Fibroblast of lung (primary cell): ENCODE data around the gene XRN2. TPM values are rescaled to one million over a fixed set of nuclear protein-coding genes. Genes with fewer than 3 reads are reported as not detected.

ENCODE experiments used
- DNase-seq, 2 donors: peaks; one replicate each; pipeline versions ENCODE4 v3.0.0 to v3.0.0-alpha.2; 2010; ENCODE audit warnings: low read depth in 2 of 2
- H2AFZ ChIP-seq: 2 replicates; pipeline ENCODE4 v1.5.1; 2012; ENCODE audit warnings: low read length, control low read depth, inconsistent platforms
- H3K27ac ChIP-seq: 2 replicates; pipeline ENCODE4 v1.5.1; 2011; ENCODE audit warnings: low read length, control low read depth; ENCODE audit not compliant: insufficient read depth
- H3K27me3 ChIP-seq: 2 replicates; pipeline ENCODE4 v1.5.1; 2011; ENCODE audit warnings: mild to moderate bottlenecking, low read length; ENCODE audit not compliant: control insufficient read depth, insufficient read depth
- H3K36me3 ChIP-seq: 2 replicates; pipeline ENCODE4 v1.5.1; 2011; ENCODE audit warnings: low read length; ENCODE audit not compliant: control insufficient read depth, insufficient read depth
- H3K4me1 ChIP-seq: 2 replicates; pipeline ENCODE4 v1.5.1; 2011; ENCODE audit warnings: low read length; ENCODE audit not compliant: control insufficient read depth, insufficient read depth; ENCODE audit errors: extremely low read depth
- H3K4me2 ChIP-seq: 2 replicates; pipeline ENCODE4 v1.5.1; 2011; ENCODE audit warnings: low read length, control low read depth; ENCODE audit not compliant: insufficient read depth; ENCODE audit errors: extremely low read depth
- H3K4me3 ChIP-seq, 4 experiments: fragments of 200-600 bp in 1 of 4; sonication (generic) in 1 of 4; replicated peaks in 1 of 4; 2 replicates each; pipeline ENCODE4 v1.5.1; 2011 to 2016; ENCODE audit warnings: low read length in 4 of 4, low read depth in 3 of 4, mild to moderate bottlenecking in 3 of 4, control low read depth in 2 of 4, inconsistent platforms in 1 of 4, mixed read lengths in 1 of 4; ENCODE audit not compliant: insufficient read depth in 1 of 4; ENCODE audit errors: control extremely low read depth in 1 of 4
- H3K79me2 ChIP-seq: 2 replicates; pipeline ENCODE4 v1.5.1; 2012; ENCODE audit warnings: mild to moderate bottlenecking, low read length, inconsistent platforms; ENCODE audit not compliant: control insufficient read depth, insufficient read depth
- H3K9ac ChIP-seq: 2 replicates; pipeline ENCODE4 v1.5.1; 2011; ENCODE audit warnings: mild to moderate bottlenecking, low read length, control low read depth; ENCODE audit not compliant: insufficient read depth
- H3K9me3 ChIP-seq: 2 replicates; pipeline ENCODE4 v1.5.1; 2012; ENCODE audit warnings: low read depth, low read length; ENCODE audit not compliant: control insufficient read depth, insufficient read depth
- H4K20me1 ChIP-seq: 2 replicates; pipeline ENCODE4 v1.5.1; 2011; ENCODE audit warnings: low read length; ENCODE audit not compliant: control insufficient read depth, insufficient read depth; ENCODE audit errors: extremely low read depth
- CTCF ChIP-seq, 2 donors: IDR thresholded peaks in 1 of 2; conservative IDR thresholded peaks in 1 of 2; 1 replicate in 1 of 2; 2 replicates in 1 of 2; pipeline ENCODE4 v1.5.1; 2011 to 2012; ENCODE audit warnings: low read length in 2 of 2, control low read depth in 1 of 2, inconsistent platforms in 1 of 2, low read depth in 1 of 2, mild to moderate bottlenecking in 1 of 2
- EZH2 ChIP-seq: IDR thresholded peaks from 2 replicates; pipeline ENCODE4 v1.5.1; 2012; ENCODE audit warnings: low read length, control low read depth, mild to moderate bottlenecking; ENCODE audit errors: missing control alignments
- polyA plus RNA-seq, 2 donors: library from polyadenylated mRNA; depleted of rRNA in 1 of 2; stranded (reverse) in 1 of 2; unstranded in 1 of 2; fragments of >200 nt; gene quantifications; 2 replicates each; pipeline ENCODE4 v1.2.1, GENCODE V29; 2011 to 2012; ENCODE audit warnings: missing spikeins in 1 of 2
- total RNA-seq: library from RNA; depleted of rRNA; stranded (reverse); fragments of >200 nt; gene quantifications from 2 replicates; pipeline ENCODE4 v1.2.1, GENCODE V29; 2014

Gene XRN2
- total and polyA plus RNA-seq, 2 donors (not counting 1 experiment from before 2014, with no cell fraction given): 99.3 to 99.6 TPM

GRCh38 chr20:21259346-21259745 lies 43.8 kb upstream of the XRN2 start:
- Histone ChIP-seq H3K9ac (no peak overlapping the region), H3K27me3 (no peaks in the 10 kb centered on the region), H3K9me3 (no peaks in the 10 kb centered on the region), H3K4me1 (no peaks in the 10 kb centered on the region), H3K27ac (no peak overlapping the region), H3K4me3 (no peak overlapping the region), H3K36me3 (no peaks in the 10 kb centered on the region), H3K79me2 (no peaks in the 10 kb centered on the region), H3K4me2 (no peak overlapping the region), H2AFZ (no peak overlapping the region), H4K20me1 (no peaks in the 10 kb centered on the region)
- DNase-seq: no peak
- no peak for TF ChIP-seq EZH2
- TF ChIP-seq CTCF (conservative IDR thresholded peaks at IDR 0.05 in 1 of 2, IDR thresholded peaks at IDR 0.05 in 1 of 2; ENCODE audit: low read depth in 1 of 2, low read length in 2 of 2): no peak

- Histone ChIP-seq H3K9me3 (no peaks in the 10 kb centered on the region), H3K27me3 (no peaks in the 10 kb centered on the region), H2AFZ (no peak overlapping the region), H3K36me3 (no peaks in the 10 kb centered on the region), H3K4me2 (no peak overlapping the region), H3K9ac (no peak overlapping the region), H3K79me2 (no peaks in the 10 kb centered on the region), H3K4me1 (no peaks in the 10 kb centered on the region), H3K4me3 (no peak overlapping the region), H4K20me1 (no peaks in the 10 kb centered on the region), H3K27ac (no peak overlapping the region)
- TF ChIP-seq CTCF (conservative IDR thresholded peaks at IDR 0.05 in 1 of 2, IDR thresholded peaks at IDR 0.05 in 1 of 2; ENCODE audit: low read depth in 1 of 2, low read length in 2 of 2): no peak
- no peak for DNase-seq
Observed at GRCh38 chr20:21262812-21263211, 40.3 kb upstream of the XRN2 start.

GRCh38 chr20:21265261-21266190 lies 37.6 kb upstream of the XRN2 start:
- Histone ChIP-seq H2AFZ (no peak overlapping the region), H3K27ac (no peak overlapping the region), H3K4me1 (no peaks in the 10 kb centered on the region), H3K4me2 (no peak overlapping the region), H3K36me3 (no peaks in the 10 kb centered on the region), H3K9ac (no peak overlapping the region), H4K20me1 (no peaks in the 10 kb centered on the region), H3K27me3 (no peaks in the 10 kb centered on the region), H3K4me3 (no peak overlapping the region), H3K9me3 (no peaks in the 10 kb centered on the region), H3K79me2 (no peaks in the 10 kb centered on the region)
- no peak for DNase-seq
- TF ChIP-seq CTCF (conservative IDR thresholded peaks at IDR 0.05 in 1 of 2, IDR thresholded peaks at IDR 0.05 in 1 of 2; ENCODE audit: low read depth in 1 of 2, low read length in 2 of 2) (no peak), EZH2 (no peak)
